Activated CD4-positive, alpha-beta T cell treated with anti-CD3 and anti-CD28 coated beads, Interleukin-2, amount 50 U/mL, for 4 hours (primary cell): ENCODE data around the gene PIGZ.
A peak's percentile ranks its signal among the peaks of the same experiment; 100 is the strongest.

Experiments
- DNase-seq, 2 experiments: peaks; one replicate each; pipeline ENCODE4 v3.0.0-alpha.2; 2020

PIGZ gene

GRCh38 chr3:196976941-196977340 is 8.3 kb upstream of the PIGZ start:
- no peak for DNase-seq

- no peak for DNase-seq
Measured at GRCh38 chr3:196975349-196975748, 6.7 kb upstream of the PIGZ start.

- DNase-seq = no peak
Measured at GRCh38 chr3:196974661-196975060, 6.0 kb upstream of the PIGZ start.

GRCh38 chr3:196971094-196971698 is 2.6 kb upstream of the PIGZ start:
- DNase-seq = no peak

- no peak for DNase-seq
Measured at GRCh38 chr3:196970547-196971093, 2.0 kb upstream of the PIGZ start.

- peak; percentile 47 to 51 for DNase-seq
Measured at GRCh38 chr3:196969660-196970546, 1.3 kb upstream of the PIGZ start.

- DNase-seq = peak in 1 of 2 experiments; percentile 16
Measured at GRCh38 chr3:196969134-196969659, 564 bp upstream of the PIGZ start.

GRCh38 chr3:196967412-196968232 is 1.0 kb downstream of the PIGZ start:
- DNase-seq = no peak

- no peak for DNase-seq
Measured at GRCh38 chr3:196966526-196967401, 1.9 kb downstream of the PIGZ start.

GRCh38 chr3:196965804-196966173 is 2.8 kb downstream of the PIGZ start:
- DNase-seq = no peak

GRCh38 chr3:196965112-196965803 is 3.4 kb downstream of the PIGZ start:
- DNase-seq = no peak

- no peak for DNase-seq
Measured at GRCh38 chr3:196963631-196963953, 5.0 kb downstream of the PIGZ start.

- DNase-seq = no peak
Measured at GRCh38 chr3:196962930-196963630, 5.6 kb downstream of the PIGZ start.

GRCh38 chr3:196962108-196962929 is 6.3 kb downstream of the PIGZ start:
- DNase-seq = no peak

GRCh38 chr3:196954832-196955231 is 13.8 kb downstream of the PIGZ start:
- no peak for DNase-seq

- DNase-seq = no peak
Measured at GRCh38 chr3:196951371-196951770, 17.3 kb downstream of the PIGZ start.

GRCh38 chr3:196949750-196950149 is 18.9 kb downstream of the PIGZ start:
- no peak for DNase-seq

- no peak for DNase-seq
Measured at GRCh38 chr3:196949285-196949619, 19.4 kb downstream of the PIGZ start.

GRCh38 chr3:196948442-196949284 is 20.0 kb downstream of the PIGZ start:
- DNase-seq = no peak
